GM13977 (cell line): Measurements from ENCODE around the gene LIMK1.

Experiments used
- DNase-seq: peaks from one replicate; pipeline ENCODE4 v3.0.0; 2012; ENCODE audit warnings: low spot score
- in situ Hi-C: fragments of 300-500 bp; cut with MboI; formaldehyde crosslinking; loops from one replicate; pipeline ENCODE4 v1.12.0; 2022; ENCODE audit warnings: low sequenced_read_pairs, low pct_unique_long_range_greater_than_20kb, mixed read lengths, inconsistent platforms; ENCODE audit not compliant: unreplicated experiment
- TF ChIP-seq, protein P1 (sequence below): IDR thresholded peaks from 2 replicates; pipeline ENCODE4 v1.5.1; 2012; ENCODE audit warnings: mild to moderate bottlenecking, control low read depth; ENCODE audit not compliant: insufficient read depth; ENCODE audit errors: extremely low read depth, missing control alignments

Gene LIMK1

DNA sequence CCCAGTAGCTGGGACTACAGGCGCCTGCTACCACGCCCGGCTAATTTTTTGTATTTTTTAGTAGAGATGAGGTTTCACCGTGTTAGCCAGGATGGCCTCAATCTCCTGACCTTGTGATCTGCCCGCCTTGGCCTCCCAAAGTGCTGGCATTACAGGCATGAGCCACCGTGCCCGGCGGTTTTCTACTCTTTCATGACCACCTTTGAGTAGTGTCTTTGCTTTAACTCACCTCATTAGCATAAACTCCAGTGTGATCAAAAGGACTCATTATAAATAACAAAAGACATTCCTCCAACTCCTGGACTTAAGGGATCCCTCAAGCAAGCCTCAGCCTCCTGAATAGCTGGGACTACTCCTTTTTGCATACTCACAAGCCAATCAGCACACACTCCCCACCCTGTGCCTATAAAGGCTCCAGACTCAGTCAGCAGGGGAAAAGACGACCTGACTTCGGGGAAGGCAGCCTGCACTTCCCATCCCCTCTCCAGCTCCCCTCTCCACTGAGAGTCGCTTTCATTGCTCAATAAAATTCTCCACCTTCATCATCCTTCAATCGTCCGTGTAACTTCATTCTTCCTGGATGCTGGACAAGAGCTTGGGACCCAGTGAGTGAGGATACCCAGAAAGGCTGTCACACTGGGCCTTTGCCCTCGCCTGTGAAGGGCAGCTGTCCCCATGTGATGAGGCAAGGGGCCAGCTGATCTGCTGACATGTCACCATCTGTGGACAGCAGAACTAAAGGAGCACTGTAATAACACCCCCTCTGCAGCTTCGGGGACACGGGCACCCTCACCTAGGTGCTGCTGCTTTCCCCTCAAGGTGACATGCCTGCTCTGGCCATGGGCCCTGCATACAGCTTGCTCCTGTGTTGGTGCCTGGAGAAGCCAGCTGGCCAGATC lies 55.6 kb downstream of the LIMK1 start:
- TF ChIP-seq, protein P1, sequence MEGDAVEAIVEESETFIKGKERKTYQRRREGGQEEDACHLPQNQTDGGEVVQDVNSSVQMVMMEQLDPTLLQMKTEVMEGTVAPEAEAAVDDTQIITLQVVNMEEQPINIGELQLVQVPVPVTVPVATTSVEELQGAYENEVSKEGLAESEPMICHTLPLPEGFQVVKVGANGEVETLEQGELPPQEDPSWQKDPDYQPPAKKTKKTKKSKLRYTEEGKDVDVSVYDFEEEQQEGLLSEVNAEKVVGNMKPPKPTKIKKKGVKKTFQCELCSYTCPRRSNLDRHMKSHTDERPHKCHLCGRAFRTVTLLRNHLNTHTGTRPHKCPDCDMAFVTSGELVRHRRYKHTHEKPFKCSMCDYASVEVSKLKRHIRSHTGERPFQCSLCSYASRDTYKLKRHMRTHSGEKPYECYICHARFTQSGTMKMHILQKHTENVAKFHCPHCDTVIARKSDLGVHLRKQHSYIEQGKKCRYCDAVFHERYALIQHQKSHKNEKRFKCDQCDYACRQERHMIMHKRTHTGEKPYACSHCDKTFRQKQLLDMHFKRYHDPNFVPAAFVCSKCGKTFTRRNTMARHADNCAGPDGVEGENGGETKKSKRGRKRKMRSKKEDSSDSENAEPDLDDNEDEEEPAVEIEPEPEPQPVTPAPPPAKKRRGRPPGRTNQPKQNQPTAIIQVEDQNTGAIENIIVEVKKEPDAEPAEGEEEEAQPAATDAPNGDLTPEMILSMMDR = no peak
- DNase-seq = no peak
- in situ Hi-C loops = no loop called here

DNA sequence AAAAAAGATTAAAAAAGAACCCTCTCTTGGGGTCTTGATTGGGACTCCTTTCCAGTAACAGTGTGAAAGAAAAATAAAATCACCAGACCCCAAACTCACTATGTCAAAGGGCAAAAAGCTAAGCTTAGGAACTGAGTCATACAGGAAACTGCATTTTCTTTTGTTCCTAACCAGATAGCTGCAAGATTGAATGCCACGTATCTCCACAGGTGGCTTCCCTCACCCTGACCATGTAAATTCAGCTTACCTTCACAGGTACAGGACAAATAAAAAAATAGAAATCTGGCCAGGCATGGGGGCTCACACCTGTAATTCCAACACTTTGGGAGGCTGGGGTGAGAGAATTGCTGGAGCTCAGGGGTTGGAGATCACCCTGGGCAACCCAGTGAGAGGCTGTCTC lies 58.1 kb downstream of the LIMK1 start:
- no peak for DNase-seq
- in situ Hi-C loops = no loop called here

DNA sequence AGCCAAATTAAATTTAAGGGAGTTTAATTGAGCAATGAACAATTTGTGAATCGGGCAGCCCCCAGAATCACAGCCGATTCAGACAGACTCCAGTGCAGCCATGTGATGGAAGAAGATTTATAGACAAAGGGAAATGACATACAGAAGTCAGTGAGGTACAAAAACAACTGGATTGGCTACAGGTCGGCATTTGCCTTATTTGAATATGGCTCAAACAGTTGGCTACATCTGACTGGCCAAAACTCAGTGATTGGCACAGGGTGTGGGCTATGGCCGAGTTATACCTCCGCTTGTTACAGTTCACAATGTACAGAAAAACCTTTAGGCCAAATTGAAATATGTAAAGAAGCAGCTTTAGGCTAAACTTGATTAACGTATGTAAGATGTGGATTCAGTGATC lies 59.8 kb downstream of the LIMK1 start:
- TF ChIP-seq, protein P1 = no peak
- DNase-seq = no peak
- in situ Hi-C loops = no loop called here

More for the DNA sequence above, 58.1 kb downstream of the LIMK1 start:
- TF ChIP-seq, protein P1 = no peak

GRCh38 chr7:74148491-74148890 lies 64.9 kb downstream of the LIMK1 start:
- in situ Hi-C loops = no loop called here
- TF ChIP-seq, protein P1 = no peak
- no peak for DNase-seq

- in situ Hi-C loops = no loop called here
- DNase-seq = no peak
Measured at GRCh38 chr7:74149071-74149470, 65.5 kb downstream of the LIMK1 start.

DNA sequence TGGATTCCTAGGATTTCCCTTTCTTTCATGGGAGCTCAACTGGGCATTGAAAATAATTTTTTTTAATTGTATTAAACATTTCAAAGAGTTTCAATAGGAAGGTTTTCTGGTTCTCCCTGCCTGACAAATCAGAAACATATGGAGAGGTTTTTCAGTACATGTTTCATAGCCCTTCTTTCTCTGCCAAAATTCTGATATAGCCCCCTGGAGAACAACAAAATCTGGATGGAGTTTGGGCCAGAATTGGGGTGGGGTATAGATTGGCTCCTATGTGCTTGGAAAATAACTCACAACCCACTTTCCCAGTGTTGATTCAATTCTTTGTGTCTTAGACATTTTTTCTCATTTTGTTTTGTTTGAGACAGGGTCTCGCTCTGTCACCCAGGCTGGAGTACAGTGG lies 66.0 kb downstream of the LIMK1 start:
- in situ Hi-C loops = no loop called here
- no peak for DNase-seq
- TF ChIP-seq, protein P1 = no peak

More at GRCh38 chr7:74149071-74149470, 65.5 kb downstream of the LIMK1 start:
- TF ChIP-seq, protein P1 = no peak
